CD4-positive, alpha-beta T cell treated with Interleukin-21 for 1 hour (primary cell): ENCODE results near the gene CEP76.

Source experiments
- DNase-seq: peaks from one replicate; pipeline ENCODE4 v3.0.0-alpha.2; 2020

The CEP76 gene, protein sequence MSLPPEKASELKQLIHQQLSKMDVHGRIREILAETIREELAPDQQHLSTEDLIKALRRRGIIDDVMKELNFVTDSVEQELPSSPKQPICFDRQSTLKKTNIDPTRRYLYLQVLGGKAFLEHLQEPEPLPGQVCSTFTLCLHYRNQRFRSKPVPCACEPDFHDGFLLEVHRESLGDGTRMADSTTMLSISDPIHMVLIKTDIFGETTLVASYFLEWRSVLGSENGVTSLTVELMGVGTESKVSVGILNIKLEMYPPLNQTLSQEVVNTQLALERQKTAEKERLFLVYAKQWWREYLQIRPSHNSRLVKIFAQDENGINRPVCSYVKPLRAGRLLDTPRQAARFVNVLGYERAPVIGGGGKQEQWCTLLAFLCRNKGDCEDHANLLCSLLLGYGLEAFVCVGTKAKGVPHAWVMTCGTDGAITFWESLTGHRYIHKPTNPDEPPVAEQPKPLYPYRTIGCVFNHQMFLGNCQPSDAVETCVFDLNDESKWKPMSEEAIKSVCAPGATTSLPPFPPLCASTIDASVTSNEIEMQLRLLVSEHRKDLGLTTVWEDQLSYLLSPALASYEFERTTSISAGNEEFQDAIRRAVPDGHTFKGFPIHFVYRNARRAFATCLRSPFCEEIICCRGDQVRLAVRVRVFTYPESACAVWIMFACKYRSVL

DNA sequence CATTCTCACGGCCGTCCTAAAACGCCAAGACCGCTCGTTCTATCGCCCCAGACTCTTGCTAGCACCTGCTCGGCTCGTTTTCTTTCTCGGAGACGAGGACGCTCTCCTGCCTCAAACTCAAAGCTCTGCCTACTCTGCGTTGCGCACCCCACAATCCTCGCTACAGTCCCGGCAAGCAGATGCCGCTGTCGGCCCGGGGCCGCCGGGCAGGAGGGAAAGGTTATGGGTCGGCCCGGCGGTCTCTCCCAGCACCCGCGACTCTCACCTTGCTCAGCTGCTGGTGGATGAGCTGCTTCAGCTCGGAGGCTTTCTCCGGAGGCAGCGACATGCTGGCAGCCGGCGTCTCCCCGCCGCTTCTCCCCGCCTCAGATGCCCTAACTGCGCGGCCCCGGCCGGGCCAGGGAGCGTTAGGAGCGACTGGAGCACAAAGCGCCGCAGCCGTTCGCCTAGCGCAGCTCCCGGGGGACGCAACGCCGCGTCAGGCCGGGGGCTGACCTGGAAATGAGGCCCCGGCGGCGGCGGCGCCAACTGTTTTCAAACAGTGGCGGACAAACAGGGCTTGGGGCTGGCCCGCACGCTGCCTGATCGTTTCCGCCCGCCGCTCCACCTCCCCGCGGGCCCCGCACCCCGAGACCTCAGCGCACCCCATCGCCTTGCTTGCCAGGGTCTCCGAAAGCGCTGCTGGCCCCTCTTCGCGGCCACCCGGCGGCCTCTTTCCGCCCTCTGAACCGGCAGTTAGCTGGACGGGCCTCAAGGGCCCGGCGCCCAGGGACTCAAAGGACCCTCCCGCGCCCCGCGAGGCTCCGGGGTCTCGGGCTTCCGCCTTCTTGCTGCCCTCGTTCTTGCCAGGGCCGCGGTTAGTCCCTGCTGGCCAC lies at the start of gene CEP76, which contains the start of gene PSMG2:
CEP76 (minus strand) TSS at position 503 of the 875 bp plus-strand sequence; CDS start at position 328, 175 bp downstream.
PSMG2 (plus strand) TSS at position 822 of the 875 bp plus-strand sequence. CDS start 66 bp downstream, outside the sequence.
- peak; percentile 85 for DNase-seq

DNA sequence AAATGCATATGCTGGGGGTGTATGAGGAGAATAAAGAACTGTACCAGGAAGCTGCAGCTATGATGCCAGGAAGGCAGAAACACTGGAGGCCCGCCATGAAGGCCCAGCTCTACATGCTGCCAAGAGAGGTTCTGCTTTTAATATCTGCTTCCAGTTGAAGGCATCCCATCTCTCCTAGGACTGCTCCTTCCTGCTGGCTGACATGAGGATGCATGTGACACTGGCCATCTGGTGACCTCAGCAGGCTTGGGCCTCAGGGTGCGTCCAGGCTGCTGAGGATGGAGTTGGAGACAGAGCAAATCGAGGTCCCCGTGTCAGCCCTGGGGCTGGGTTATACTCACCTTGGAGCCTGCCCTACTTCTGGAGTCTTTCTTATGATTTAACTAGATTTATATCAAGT lies 49.4 kb upstream of the CEP76 start:
- DNase-seq: no peak

DNA sequence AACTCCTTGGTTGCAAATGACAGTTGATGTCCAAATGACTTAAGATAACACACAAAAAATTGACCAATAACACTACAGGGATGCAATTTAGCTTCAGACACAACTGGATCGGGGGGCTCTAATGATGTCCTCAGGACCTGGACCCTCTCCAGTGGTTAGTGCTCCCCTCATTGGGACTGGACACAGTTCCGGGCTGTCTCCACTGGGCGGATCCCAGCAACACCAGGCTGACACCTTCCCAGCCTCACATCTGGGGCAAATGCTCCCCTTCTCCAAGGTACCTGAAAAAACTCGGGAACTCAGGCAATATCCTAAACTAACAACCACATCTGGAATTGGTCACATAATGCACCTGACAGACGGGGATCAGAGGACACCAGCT lies 49.0 kb upstream of the CEP76 start:
- DNase-seq: no peak

DNA sequence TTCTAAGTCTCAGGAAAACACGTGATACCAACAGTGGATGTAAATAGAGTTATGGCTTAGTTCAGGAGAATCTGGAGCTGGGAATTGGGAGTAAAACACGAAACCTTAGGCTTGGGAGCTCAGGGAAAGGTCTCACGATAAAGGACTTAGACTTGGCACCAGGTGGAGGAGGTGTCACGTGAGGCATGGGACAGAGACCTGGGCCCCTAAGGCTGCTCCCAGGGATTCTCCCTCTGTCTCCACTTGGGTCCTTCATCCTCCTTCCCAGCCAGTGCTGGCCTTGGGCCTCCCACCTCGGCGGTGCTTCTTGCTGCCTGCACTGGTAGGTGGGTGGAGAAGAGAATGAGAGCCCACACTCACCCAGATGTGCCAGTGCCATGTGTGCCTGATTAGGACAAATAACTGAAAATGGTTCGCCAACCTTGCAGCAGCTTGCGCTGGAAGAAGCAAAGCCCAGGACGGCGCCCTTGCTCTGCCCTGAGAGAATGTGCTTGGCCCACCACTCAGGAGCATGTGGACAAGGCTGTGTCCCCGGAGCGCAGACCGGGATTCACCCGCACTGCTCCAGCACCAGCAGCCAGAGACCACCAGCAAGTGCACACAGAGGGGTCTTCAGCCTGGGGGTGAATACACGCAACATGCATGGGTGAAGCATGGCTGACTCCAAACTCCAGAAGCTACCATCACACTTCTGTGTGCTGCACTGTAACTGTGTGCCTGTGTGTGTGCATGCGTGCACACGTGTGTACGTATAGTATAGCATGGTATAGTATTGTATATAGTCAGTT lies 48.4 kb upstream of the CEP76 start:
- DNase-seq: no peak

DNA sequence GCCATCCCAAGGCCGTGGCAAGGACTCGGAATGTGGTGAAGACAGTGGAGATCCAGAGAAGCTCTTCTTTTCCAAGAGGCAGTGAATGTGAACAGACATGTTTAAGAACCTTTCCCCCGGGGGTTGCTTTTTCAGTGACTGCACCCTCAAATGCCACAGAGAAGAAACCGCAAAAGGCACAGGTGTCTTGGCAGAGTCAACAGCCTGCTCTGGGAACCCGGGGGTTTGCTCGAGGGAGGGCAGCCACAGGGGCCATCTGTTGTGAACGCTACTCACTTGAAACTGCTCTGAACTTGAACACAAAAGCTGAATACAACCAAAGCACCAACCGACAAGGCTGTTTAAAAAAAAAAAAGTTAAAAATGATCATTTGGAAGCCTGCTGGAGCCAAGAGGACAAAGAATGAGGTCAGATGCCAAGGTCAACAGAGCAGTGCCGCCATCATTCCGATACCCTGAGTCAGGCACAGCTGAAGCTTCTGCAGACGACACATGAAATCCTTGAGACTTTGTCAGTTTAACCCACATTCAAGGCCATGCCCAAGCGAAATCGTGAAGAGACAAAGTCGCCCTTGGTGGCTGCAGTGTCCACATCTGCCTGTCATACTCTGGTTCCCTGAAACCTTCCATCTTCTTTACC lies 47.7 kb upstream of the CEP76 start:
- peak; percentile 3 for DNase-seq

DNA sequence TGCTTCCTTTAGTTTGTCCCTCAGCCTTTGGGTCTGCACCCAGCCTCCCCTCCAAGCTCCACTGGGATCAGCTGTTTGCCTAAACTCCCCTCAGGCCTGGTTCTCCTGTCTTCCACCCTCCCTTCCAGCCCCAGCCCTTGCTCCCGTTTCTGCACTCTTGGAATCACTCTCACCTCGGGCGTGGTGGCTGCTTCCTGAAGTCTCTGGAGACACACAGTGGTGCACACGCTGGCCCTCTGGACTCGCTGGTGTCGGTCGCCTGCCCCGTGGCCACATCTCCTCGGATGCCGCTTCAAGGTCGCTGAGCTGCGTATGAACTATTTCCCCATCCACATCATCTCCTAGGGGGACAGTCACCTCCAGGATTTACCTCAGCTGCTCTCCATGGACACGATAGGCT lies 46.6 kb upstream of the CEP76 start:
- DNase-seq: no peak

DNA sequence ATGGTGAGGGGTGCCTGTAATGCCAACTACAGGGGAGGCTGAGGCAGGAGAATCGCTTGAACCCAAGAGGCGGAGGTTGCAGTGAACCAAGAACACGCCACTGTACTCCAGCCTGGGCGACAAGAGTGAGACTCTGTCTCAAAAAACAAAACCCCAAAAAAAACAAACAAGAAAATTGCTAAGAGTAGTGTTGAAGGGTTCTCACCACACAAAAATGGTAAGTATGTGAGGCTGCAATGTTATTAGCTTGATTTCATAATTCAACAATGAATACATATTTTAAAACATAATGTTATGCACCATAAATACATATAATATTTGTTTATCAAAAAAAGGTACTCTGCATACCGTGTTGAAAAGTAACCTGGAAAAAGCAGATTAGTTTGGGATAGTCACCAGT lies 46.1 kb upstream of the CEP76 start:
- DNase-seq: no peak

DNA sequence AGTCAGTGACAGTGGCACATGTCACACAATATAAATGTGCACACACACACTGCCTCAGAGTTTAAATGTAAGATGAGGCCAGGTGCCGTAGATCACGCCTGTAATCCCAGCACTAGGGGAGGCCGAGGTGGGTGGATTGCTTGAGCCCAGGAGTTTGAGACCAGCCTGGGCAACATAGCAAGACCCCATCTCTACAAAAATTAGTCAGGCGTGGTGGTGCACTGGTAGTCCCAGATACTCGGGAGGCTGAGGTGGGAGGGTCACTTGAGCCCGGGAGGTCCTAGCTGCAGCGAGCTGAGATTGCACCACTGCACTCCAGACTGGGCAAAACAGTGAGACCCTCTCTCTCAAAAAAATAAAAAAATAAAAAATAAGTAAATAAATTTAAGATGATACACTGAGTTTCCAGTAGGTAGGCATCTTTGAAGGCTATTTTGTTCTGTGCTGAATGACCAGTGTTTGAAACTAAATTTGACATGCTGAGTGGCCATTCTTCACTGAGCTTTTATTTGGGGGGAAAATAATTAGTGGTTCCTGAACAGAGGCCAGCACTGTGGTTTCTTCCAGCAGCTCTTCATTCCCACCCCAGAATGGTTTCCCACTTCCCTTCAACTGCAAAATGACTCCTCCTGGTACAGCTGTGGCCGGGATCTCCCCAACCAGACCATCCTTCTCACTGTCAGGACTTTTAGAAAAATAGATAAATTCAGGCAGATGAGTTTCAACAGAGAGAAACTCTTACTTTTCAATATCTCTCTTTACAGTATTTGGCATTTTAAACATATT lies 45.2 kb upstream of the CEP76 start:
- no peak for DNase-seq

DNA sequence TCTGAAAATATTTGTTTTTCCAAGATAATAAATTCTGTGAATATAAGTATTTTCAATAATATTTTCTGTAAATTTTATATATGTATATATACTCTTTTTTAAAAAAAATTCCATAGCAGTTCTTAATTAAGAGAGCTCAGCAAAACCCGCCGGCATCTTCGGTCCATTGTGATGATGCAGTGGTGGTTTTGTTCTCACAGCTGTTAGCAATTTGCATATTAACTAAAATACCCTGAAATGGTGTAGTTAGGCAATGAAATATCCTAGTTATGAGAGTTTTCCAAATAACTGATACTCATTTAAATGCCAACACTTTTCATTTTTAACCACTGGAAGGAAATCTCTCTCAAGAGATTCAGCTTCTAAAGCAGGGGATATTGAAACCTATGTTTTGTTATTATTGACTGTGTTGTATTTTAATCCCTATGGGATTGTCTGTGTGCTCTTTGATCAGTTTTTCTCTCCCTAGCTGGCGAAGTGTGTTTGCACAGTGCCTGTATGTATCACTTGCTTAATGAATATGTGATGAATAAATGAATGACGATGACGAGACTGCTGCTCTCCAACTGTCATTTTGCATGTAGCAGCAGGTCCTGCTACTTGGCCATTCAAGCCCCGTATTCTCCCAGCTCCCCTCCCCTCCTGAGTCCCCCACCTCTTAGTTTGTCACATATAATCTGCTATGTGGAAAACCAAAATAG lies 42.7 kb upstream of the CEP76 start:
- DNase-seq: no peak

DNA sequence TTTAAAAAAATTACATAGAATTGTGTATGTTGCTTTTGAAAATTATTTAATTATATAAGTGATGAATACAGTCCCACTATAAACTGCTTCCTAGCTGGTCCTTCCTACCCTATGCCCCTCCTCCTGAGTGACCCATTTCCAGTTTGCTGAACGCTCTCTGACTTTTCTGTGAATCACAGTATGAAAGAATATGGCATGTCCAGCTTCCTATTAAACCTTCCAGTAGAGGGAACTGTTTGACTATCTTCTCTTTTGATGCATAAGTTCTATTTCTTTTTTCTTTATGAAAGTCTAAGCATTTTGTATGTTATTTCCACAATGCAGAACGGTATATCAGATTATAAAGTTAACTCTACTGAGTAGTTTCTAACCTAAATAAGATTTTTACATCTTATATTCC lies 41.6 kb upstream of the CEP76 start:
- DNase-seq: peak; percentile 51

DNA sequence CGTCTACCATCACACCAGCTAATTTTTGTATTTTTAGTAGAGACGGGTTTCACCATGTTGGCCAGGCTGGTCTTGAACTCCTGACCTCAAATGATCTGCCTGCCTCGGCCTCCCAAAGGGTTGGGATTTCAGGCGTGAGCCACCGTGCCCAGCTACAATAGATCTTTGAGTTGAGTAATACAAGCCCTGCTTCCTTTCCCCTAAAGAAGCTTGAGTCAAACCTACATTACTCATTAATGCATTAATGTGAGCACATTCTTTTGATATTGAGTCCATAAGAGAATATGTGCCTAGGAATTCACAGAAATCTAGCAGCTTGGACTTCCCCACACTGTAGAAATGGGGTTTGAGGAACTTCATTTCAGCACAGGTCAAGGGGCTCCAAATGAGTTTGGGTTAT lies 39.9 kb upstream of the CEP76 start:
- no peak for DNase-seq

DNA sequence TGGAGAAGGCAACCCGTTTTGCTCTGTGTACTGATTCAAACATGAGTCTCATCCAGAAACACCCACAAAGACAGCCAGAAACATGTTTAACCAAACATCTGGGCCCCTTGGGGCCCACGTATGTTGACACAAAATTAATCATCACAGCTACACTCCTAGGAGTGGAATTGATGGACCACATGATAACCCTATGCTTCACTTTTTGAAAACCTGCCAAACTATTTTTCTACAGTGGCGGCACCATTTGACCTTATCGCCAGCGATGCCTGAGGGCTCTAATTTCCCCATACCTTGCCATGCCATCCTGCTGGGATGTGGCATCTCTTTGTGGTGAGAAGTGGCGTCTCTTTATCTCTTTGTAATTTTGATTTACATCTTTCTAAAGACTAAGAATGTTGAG lies 38.8 kb upstream of the CEP76 start:
- DNase-seq: no peak

DNA sequence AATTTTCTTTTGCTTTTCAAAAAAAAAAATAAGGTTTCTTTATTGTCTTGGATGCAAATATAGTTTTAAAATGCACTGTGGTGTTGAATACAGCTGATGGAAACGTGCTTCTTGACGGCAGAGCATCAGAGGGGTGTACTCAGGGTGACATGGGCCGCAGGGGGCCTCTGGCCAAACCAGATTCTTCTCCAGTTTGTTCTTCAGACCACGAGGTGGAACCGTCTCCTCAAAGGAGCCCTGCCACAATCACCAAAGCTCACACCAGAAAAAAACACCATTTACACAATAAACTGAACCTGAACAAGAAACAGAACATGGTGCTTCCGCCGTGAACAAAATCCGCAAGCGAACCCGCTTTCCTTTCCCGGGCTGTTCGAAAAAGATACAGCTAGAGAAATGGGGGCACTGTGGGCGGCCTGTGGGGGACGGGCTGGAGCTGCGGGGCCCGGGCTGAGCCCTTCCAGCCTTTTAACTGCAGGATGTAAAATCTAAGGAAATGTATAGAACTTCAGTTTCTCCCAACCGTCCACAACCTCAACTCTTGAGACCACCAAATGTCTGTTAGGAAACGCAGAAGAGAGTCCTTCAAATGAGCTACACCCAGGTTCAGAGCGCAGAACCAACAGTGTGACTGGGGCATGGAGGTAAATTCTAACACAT lies 34.9 kb upstream of the CEP76 start:
- no peak for DNase-seq

DNA sequence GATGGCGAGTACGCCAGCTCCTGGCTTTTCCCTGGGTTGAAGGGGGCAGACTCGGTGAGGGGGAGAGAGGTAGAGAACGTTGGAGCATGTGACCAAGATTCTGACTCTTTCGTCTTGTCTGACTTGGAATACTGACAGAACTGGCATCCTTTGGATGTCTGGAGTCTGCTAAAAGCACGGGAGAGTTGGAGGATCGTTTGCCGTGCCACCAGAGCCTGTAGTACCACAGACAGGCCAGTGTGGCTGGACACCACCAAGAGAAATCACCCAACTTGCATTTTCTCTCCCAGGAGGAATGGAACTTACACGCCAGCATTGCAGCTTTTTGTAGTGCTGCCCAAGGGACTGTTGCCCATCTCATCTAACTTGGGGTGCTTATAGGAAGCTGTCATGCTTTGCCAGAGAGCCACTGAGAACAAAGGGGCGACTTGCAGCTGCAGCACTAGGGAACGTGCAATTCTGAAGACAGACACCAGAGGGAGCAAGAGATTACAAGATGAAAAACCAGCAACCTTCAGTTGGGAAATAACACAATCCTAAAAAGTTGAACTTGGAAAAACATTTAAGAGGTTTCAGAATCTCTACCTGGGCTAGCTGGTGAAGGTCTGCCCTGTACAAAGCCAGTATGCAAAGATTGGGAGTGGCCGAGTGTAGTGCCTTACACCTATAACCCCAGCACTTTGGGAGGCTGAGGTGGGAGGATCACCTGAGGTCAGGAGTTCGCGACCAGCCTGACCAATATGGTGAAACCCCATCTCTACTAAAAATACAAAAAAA lies 24.4 kb upstream of the CEP76 start:
- peak; percentile 73 for DNase-seq

DNA sequence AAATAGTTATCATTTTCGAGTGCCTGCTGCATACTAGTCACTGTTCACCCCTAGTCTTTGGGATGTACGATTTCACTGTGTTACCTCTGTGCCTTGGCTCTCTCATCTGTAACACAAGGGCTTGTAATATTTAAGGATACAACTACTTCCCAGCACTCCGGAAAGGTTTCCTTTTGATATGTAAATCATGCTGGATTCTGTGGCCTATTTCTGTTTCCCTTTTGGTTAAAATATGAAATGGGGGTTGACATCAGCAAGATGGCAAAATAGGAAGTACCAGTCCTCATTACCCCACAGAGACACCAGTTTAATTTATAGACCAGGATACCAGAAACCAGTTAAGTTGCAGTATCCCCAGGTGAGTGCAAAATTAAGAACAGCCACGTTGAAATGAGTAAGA lies 23.8 kb upstream of the CEP76 start:
- no peak for DNase-seq

DNA sequence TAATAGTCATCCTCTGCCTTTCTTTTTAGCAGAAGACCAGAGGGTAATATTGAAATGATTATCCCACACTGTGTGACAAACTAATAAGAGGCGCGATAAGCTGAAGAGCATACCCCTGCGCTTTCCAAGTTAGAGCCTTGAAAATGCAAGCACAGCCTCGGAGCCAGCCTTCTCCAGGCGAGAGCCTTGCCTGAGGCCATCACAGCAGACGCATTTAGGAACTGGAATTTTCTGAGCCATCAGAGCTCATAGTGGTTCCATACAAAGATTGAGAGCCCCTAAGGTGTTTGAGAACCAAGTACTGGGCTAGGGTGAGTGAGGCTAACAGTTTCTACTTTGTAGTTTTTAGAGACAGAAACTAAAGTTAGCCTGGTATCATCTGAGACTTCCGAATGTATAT lies 20.2 kb upstream of the CEP76 start:
- DNase-seq: no peak

DNA sequence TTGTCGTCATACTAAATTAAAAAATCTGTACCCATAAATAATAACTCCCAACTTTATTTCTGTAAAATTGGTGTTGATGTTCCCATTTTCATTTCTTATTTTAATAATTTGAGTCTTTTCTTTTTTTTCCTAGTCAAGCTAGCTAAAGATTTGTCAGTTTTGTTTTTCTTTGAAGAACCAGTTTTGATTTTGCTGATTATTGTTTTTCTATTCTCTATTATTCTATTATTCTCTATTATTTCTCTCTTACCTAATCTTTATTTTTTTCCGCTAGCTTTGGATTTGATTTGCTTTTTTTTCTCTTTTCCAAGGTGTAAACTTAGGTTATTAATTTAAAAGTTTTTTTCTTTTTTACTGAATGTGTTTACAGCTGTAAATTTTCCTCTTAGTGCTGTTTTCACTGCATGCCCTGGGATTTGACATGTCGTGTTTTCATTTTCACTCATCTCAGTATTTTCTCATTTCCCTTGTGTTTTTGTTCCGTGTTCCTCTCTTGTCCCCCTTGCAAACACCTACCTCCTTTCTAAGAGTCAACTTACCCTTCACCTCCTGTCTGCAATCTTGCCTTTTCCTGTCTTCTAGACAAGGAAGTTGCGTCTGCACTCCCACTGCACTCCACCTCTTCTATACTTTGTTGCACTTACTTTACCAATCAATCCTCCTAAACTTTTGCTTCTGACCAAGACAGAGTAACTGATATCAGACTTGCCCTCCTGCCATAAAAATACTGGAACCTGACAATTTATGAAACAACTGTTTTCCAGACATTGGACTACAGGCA lies 19.2 kb upstream of the CEP76 start:
- no peak for DNase-seq

DNA sequence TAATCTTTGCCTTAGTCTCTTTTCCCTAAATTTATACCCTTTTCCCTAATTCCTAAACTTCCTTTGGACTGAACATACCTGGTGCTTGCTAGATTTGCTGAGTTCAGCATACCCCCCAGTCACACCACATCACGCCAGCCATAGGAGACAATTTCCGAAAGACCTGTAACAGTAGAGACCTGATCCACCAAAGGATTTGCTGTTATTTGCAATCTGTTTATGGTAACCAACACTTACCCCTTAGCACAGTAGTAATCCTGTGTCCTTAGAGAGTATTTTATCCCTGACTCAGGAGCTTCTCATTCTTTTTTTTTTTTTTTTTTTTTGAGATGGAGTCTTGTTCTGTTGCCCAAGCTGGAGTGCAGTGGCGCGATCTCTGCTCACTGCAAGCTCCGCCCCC lies 8.9 kb upstream of the CEP76 start:
- no peak for DNase-seq
